GM21515 (cell line): ENCODE results near the gene RAB3C.

Experiments
- ATAC-seq: cut with Tn5 transposase; IDR thresholded peaks from one replicate; pipeline ENCODE4 v1.9.1; 2021; ENCODE audit not compliant: unreplicated experiment

RAB3C gene

GRCh38 chr5:58718269-58718978 lies 135.5 kb downstream of the RAB3C start:
- no peak for ATAC-seq

GRCh38 chr5:58722160-58722559 lies 139.3 kb downstream of the RAB3C start:
- ATAC-seq, result no peak

GRCh38 chr5:58724992-58725391 lies 142.1 kb downstream of the RAB3C start:
- ATAC-seq, result no peak

DNA sequence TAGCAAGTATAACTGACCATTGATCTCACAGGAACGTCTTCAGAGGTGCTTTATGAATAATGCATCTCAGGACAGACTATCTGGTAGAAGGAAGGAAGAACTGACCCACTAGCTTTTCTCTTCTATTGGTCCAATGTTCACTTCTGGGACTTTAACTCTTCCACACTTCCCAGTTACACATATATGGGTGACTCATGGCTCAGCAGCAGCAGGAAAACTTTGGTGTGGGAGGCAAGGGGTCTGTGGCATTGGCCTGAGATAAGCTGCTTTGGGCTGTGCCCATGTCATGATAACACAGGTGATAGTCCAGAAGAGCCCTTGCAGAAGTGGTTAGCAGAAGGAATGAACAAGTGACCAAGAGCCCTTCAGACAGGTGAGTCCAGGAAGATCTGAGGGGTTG lies 148.8 kb downstream of the RAB3C start:
- no peak for ATAC-seq

DNA sequence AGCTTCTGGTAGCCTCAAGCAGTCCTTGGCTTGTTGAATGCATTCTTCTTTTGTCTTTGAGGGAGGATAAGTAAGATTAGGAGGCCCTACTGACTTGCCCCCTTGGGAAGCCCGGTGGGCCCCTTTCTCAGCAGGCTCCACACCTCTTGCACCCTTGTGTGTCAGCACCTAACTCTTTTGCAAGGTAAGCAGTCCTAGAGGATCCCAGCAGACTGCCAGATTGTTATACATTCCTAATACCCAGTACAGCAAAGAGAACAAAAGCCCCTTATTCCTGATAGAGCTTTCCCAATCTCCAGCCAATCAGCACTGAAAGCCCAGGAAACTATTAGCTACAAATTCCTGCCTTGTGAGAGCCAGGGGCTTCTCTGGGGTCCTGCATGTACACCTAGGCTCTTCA lies 152.8 kb downstream of the RAB3C start:
- no peak for ATAC-seq

- no peak for ATAC-seq
These were observed 153.3 kb downstream of the RAB3C start for GRCh38 chr5:58736214-58736613.

DNA sequence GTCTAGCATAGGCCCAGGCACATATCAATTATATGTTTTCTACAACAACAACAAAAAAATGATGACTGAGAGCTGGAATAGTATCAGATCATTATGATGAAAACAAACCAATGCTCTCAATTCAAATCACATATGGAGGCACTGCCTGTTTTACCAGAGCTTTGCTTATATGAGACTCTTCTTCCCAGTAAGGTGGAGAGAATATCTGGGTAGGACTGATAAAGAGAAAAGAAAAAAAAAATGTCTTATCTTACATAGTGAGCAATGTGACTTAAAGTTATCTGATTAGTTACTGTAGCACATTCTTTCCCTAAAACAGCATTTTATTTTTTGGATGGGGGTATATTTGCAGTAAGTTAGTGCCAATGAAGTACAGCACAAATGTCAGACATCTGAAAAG lies 154.8 kb downstream of the RAB3C start:
- ATAC-seq, result no peak

DNA sequence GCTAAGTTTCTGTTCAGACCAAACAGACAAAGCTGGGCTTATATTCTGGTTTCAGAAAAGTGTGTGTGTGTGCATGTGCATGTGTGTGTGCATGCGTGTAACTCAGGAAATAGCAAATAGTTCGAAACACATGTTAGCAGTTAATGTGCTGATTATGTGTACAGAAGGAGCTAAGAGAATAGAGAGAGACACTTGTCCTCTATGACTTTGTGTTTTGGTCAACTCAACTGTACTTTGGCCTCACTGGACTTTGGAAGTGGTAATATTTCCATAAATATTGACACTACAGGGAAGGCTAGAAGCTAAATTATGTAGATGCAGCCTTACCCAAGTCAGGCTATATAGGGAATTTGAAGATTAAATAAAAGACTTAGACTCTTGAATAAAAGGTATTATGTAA lies 155.5 kb downstream of the RAB3C start:
- ATAC-seq, result no peak

DNA sequence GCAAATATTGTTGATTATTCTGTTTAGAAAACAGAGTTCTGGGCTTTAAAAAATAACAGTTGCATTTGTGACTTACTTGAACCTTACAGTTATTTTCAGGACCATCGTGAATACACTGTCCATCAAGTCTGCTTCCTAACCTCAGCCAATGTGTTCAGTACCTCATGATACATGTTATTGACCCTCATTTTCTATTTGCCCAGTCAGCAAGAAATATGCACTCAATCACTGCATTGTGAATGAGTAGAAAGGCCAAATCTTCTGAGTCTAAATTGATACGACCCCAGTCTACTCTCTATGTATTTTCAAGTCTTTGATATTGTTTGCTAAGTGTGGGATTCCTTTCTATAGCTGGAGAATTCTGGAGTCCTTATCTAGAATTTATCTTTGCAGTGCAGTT lies 156.2 kb downstream of the RAB3C start:
- ATAC-seq, result no peak

- no peak for ATAC-seq
These were observed 158.1 kb downstream of the RAB3C start for GRCh38 chr5:58740956-58741355.

- ATAC-seq, result no peak
These were observed 162.5 kb downstream of the RAB3C start for GRCh38 chr5:58745350-58745749.

- ATAC-seq, result no peak
These were observed 163.4 kb downstream of the RAB3C start for GRCh38 chr5:58746321-58746720.

GRCh38 chr5:58750036-58750435 lies 167.2 kb downstream of the RAB3C start:
- ATAC-seq, result no peak

- ATAC-seq, result no peak
These were observed 168.5 kb downstream of the RAB3C start for GRCh38 chr5:58751222-58751837.

- no peak for ATAC-seq
These were observed 169.2 kb downstream of the RAB3C start for GRCh38 chr5:58752104-58752503.

DNA sequence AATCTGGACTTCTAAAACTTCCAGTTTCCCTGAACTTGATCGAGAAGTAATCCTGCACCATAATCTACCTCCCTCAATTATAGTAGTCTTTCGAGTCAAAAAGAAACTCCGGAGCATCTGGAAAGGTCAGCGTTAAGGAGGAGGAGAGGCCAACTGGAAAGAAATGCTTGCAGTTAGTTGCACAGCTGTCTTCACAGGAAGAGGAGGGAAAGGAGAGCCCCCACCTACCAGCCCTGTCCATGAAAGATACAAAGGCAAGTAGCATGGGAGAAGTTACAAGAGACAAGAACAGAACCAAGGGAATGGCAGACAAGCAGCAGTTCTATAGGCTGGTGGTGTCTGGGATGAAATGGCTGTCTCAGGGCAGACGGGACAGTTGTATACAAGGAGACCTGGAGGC lies 170.6 kb downstream of the RAB3C start:
- ATAC-seq, result no peak

DNA sequence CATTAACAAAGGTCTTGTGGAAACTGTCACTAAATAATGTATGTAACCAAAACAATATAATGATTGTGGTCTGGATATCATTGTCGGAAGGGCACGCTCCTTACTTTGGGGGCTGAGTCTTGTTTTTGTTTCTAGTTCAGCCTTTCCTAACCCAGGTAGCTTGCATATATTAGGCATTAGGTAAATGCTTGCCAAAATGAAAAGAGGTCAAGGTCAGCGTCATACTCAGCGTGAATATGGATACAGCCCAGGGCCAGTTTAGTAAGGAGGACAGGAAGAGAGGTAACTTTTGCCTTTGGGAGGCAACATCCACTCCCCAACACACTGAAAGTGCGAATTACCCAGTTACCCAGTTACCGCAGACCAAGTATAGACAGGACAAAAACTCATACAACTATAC lies 171.4 kb downstream of the RAB3C start:
- ATAC-seq, result no peak

DNA sequence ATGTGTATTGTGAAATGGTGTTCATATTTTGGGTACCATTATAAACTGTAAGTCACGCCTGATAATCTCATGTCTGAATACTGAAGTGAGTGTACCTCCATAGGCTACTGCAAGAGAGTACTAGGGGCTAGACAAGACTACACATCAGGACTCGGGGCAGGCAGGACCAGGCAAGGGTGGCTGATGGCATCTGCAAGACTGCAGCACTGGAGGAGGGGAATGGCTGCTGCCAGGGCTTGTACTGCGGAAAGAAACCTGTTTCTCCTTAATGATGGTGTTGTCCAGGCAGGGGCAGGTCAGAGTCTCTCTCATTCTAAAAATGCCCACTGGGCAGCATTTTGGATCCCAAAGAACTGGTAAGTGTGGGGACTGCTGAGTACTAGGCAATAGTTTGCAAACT lies 172.5 kb downstream of the RAB3C start:
- ATAC-seq, result no peak

DNA sequence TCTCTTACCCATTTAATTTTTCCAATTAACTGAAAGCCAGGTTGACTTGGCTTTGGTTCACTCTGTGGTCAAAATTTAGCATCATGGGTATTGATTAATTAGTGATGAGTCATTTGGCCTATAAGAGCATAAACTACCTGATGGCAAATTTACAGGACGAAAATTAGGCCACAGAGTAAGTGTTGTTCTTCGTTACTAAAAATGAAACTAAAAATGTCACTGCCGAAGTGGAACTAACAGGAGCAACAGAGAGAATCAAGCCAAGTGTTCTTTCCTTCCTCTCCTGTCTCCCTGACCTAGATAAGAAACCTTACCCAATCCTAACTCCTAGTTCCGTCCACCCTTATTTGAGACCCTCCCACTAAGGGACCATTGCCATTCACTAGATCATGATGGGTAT lies 176.9 kb downstream of the RAB3C start:
- peak; percentile 90 for ATAC-seq

- peak; percentile 3 for ATAC-seq
These were observed 177.3 kb downstream of the RAB3C start for GRCh38 chr5:58760222-58760621.

GRCh38 chr5:58761407-58761806 lies 178.5 kb downstream of the RAB3C start:
- no peak for ATAC-seq

GRCh38 chr5:58763390-58763789 lies 180.5 kb downstream of the RAB3C start:
- no peak for ATAC-seq

DNA sequence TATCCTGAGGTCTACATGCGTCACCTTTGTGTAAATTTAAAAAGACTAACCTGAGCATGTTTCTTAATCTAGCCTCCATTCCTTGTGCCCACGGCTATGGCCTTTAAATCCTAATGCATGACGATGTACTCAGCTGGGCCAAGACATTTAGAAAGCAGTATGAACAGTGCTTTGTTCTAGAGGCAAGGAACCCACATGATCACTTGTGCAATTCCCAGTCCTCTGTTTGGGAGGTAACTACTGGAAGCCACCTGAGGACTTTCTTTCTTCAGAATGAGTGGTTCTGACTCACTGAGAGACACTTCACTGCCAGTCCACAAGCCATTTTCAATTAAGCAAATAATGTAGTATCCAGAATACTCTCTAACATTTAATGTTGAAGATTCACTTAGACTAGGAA lies 181.3 kb downstream of the RAB3C start:
- ATAC-seq, result no peak
